Measurements from ENCODE around the gene PPP2R2D.
"Not testable (repeated sequence)": the region's sequence is repeated elsewhere in the genome, so short reads cannot be mapped to it uniquely, and the experiment has no call there.

PPP2R2D gene

DNA sequence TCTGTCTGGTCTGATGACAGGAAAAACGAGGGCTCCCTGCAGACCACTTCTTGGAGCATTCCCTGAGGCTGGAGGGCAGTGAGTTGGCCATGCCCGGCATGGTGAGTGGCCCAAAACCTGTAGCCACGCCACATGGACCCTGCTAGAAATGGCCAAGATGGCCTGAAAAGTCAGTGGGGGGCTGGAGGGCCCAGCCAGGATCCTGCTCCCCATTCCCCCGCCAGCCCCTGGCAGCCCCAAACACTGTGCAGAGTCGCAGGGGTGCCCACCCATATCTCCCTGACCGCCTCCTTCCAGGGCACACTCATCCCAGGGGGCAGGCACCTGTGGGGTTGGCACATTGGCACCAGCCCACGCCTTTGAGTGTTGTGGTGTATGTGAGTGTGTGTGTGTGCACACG, 18.7 kb upstream of the PPP2R2D start:
- no peak for TF ChIP-seq CTCF (IDR thresholded peaks at IDR 0.05; ENCODE audit: low read depth, low read length)
- Histone ChIP-seq H3K9me3 (ENCODE audit: severe bottlenecking) (peaks cover 6% of the 10 kb centered on the region), H3K27me3 (ENCODE audit: insufficient read depth, low read depth, severe bottlenecking) (peaks cover 15% of the 10 kb centered on the region), H3K36me3 (no peaks in the 10 kb centered on the region), H3K27ac (no peak overlapping the region), H3K4me3 (ENCODE audit: low read depth, low read length) (no peak overlapping the region)
- DNase-seq: no peak

DNA sequence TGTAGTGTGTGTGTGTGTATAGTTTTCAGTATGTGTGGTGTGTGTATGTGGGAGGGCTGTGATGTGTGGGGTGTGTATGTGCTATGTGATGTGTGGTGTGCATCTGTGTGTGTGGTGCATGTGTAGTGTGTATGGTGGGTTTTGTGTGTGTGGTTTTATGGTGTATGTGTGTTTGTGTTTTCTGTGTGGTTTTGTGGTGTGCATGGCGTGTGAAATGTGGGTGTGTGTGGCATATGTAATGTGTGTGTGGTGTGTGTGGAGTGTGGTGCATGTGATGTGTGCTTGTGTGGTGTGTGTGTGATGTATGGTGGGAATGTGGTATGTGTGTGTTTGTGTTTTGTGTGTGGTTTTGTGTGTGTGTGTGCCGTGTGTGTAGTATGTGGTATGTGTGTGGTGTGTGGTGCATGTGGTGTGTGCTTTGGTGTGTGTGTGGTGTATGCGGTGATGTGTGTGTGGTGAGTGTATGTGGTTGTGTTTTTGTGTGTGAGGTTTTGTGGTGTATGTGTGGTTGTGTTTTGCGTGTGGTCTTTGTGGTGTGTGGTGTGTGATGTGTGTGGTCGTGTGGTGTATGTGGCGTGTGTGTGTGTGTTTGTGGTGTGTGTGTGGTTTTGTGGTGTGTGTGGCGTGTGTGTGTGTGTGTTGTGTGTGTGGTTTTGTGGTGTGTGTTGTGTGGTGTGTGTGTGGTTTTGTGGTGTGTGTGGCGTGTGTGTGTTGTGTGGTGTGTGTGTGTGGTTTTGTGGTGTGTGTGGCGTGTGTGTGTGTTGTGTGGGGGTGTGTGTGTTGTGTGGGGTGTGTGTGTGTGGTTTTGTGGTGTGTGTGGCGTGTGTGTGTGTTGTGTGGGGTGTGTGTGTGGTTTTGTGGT, 18.0 kb upstream of the PPP2R2D start:
- Histone ChIP-seq H3K9me3 (ENCODE audit: severe bottlenecking) (peaks cover 6% of the 10 kb centered on the region), H3K36me3 (no peaks in the 10 kb centered on the region), H3K27ac (no peak overlapping the region), H3K27me3 (ENCODE audit: insufficient read depth, low read depth, severe bottlenecking) (peaks cover 22% of the 10 kb centered on the region), H3K4me3 (ENCODE audit: low read depth, low read length) (no peak overlapping the region)
- no peak for DNase-seq
- TF ChIP-seq CTCF (IDR thresholded peaks at IDR 0.05; ENCODE audit: low read depth, low read length): no peak

DNA sequence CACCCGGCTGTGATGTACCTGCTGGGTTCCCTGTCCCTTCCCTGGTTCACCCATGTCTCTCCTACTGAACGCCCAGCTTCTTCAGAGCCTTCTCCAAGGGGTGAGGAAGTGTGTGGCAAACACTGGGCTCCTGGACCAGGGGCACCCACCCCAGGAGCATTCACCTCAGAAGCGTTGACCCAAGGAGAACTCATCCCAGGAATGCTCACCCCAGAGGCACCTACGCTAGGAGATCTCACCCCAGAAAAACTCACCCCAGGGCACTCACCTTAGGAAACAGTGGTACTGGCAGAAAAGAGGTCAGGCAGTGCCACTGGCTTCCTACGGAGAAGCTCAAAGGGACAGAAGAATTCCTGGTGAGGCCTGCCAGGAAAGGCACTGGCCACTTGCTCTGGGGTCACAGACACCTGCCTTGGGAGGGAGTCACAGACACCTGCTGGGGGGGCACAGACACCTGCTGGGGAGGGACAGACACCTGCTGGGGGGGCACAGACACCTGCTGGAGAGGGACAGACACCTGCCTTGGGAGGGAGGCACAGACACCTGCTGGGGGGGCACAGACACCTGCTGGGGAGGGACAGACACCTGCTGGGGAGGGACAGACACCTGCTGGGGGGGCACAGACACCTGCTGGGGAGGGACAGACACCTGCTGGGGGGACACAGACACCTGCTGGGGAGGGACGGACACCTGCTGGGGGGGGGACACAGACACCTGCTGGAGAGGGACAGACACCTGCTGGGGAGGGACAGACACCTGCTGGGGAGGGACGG, 17.0 kb upstream of the PPP2R2D start:
- peaks cover 25% of the 10 kb centered on the region for H3K27me3 ChIP-seq (ENCODE audit: insufficient read depth, low read depth, severe bottlenecking)
- H3K27ac ChIP-seq; H3K9me3 ChIP-seq (ENCODE audit: severe bottlenecking); H3K4me3 ChIP-seq (ENCODE audit: low read depth, low read length); H3K36me3 ChIP-seq; DNase-seq: not testable (repeated sequence)

- no peak overlapping the region for H3K4me3 ChIP-seq (ENCODE audit: low read depth, low read length)
- no peaks in the 10 kb centered on the region for H3K9me3 ChIP-seq (ENCODE audit: severe bottlenecking)
- H3K36me3 ChIP-seq: no peaks in the 10 kb centered on the region
- H3K27me3 ChIP-seq (ENCODE audit: insufficient read depth, low read depth, severe bottlenecking): peaks cover 42% of the 10 kb centered on the region
- peak; percentile 74 for DNase-seq
- H3K27ac ChIP-seq: no peak overlapping the region
- peak; percentile 98 for TF ChIP-seq CTCF (IDR thresholded peaks at IDR 0.05; ENCODE audit: low read depth, low read length)
These were observed 15.2 kb upstream of the PPP2R2D start for GRCh38 chr10:131885391-131886165.

DNA sequence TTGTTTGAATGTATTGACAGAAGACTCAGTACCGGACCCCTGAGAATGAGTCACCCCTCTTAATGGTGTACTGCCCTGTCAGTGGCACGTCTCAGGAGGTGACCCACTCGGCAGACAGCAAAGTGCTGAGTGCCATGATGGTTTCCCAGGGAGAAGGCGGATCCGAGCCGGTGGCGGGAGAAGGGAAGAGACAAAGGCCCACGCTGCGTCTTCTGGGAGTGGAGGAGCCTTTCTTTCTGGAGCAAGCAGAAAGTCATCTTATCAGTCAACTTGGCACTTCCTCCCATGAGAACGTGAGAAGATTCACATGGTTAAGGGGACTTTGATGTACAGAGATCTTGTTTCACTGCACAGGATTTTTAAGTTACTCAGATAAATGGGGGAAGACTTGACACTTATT, 14.6 kb upstream of the PPP2R2D start:
- Histone ChIP-seq H3K27ac (no peak overlapping the region), H3K27me3 (ENCODE audit: insufficient read depth, low read depth, severe bottlenecking) (peaks cover 49% of the 10 kb centered on the region)
- no peak for DNase-seq

More for the DNA sequence above, 14.6 kb upstream of the PPP2R2D start:
- Histone ChIP-seq H3K9me3 (ENCODE audit: severe bottlenecking) (no peaks in the 10 kb centered on the region), H3K36me3 (no peaks in the 10 kb centered on the region), H3K4me3 (ENCODE audit: low read depth, low read length) (no peak overlapping the region)
- no peak for TF ChIP-seq CTCF (IDR thresholded peaks at IDR 0.05; ENCODE audit: low read depth, low read length)
